ENCODE measurements around the gene RCCD1. TPM values are rescaled to one million over a fixed set of nuclear protein-coding genes. Genes with fewer than 3 reads are reported as not detected.
"Not testable (repeated sequence)": the region's sequence is repeated elsewhere in the genome, so short reads cannot be mapped to it uniquely, and the experiment has no call there.

Gene RCCD1
- total RNA-seq, 1 experiment from 2014 or later: not detected

DNA sequence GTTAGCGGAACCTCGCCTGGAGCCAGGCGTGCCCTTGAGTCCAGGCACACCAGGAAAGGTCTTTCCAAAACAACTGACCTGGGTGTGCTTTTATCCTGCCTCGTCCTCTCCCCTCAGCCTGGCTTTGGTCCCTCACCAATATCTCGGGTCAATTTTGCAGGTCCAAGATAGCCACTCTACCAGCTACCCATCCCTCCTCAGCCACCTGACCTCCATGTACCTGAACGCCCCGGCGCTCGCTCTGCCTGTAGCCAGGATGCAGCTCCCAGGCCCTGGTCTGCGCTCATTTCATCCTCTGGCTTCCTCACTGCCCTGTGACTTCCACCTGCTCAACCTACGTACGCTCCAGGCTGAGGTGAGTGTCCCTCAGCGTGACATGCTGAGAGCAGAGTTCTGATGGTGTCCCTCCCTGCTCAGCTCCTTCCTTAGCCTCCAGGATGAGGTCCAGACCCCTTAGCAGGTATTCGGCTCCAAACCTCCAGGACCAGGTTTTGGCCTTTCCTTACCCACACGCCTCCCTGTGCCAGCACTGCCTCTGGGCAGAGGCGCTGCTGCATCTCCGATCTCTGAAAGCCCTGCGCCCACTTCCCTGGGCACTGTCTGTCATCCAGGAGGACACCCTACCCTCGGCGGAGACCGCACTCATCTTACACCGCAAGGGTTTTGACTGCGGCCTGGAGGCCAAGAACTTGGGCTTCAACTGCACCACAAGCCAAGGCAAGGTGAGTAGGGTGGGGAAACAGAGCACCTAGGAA, 36.5 kb upstream of the RCCD1 start:
- DNase-seq (ENCODE audit: low spot score): no peak

DNA sequence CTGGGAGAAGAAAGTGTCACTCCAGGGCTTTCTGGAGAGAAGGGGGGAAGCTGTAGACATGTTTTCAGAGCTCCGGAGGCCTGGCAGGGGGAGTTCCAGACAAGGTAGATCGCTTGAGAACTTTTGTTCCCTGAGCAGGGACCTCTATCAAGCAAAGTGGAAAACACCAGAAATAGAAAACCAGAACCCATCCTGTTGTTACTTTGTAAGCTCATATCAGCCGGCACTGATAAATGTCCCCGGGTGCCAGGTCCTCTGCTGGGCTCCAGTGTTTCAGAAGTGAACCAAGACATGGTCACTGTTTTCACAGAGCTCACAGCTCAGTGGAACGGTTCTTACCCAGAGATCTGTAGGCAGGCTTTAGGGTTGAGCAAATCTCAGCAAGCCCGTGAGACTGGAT, 35.8 kb upstream of the RCCD1 start:
- no peak for DNase-seq (ENCODE audit: low spot score)

DNA sequence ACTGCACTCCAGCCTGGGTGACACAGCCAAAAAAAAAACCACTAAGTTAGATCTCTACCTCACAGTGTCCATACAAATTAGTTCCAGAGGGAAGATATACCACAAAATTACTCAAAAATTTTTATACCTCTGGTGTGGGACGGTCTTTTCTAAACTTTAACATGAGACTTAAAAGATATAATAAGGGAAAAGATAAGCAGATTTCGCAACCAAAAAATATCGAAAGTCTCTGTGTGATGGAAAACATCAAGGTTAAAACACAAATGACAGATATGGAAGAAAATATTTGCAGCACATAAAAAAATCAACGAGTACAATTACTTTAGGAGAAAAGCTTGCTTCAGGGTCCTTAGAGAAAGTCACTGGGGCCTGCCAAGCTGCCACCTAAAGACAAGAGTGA, 32.8 kb upstream of the RCCD1 start:
- no peak for DNase-seq (ENCODE audit: low spot score)

DNA sequence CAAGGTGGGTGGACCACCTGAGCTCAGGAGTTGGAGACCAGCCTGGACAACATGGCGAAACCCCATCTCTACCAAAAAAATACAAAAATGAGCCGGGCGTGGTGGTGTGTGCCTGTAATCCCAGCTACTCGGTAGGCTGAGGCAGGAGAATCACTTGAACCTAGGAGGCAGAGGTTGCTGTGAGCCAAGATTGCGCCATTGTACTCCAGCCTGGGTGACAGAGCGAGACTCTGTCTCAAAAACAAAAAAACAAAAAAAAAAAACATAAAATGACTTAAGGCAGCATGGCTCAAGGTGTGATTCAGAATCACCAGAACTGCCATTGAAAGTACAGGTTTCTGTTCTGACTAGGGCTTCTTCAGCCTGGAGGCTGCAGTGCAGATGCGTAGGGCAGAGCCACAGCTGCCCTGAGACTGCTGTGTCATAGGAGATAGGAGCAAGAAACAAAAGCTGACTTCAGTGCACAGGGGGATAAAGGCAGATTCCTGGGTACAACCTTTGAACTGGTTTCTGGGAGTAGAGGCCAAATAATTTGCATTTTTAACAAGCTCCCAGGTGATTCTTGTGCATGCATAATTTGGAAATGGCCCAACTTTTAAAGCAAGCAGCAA, 31.9 kb upstream of the RCCD1 start:
- DNase-seq (ENCODE audit: low spot score): not testable (repeated sequence)

DNA sequence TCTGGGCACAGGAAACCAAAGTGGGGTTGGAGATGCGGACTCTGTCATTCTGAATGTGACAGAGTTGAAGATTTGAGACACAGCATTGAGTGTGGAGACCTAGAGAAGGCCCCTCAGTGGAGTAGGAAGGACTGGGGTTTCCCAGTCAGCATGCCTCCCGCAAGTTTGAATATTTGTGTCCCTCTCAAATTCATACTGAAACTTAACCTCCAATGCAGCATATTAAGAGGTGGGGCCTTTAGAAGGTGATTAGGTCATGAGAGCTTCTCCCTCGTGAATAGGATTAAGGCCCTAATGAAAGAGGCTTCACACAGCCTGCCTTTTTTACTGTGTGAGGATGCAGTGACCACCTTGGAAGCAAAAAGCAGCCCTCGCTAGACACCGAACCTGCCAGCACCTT, 30.3 kb upstream of the RCCD1 start:
- no peak for DNase-seq (ENCODE audit: low spot score)

DNA sequence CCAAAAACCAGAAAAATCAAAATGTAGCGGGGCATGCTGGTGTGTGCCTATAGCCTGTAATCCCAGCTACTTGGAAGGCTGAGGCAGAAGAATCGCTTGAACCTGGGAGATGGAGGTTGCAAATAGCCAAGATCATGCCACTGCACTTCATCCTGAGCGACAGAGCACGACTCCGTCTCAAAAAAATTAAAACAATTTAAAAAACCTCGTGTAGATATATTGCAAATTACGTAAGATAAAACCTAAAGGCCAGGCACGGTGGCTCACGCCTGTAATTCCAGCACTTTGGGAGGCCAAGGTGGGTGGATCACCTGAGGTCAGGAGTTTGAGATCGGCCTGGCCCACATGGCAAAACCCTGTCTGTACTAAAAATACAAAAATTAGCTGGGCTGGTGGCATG, 27.9 kb upstream of the RCCD1 start:
- not testable (repeated sequence) for DNase-seq (ENCODE audit: low spot score)

DNA sequence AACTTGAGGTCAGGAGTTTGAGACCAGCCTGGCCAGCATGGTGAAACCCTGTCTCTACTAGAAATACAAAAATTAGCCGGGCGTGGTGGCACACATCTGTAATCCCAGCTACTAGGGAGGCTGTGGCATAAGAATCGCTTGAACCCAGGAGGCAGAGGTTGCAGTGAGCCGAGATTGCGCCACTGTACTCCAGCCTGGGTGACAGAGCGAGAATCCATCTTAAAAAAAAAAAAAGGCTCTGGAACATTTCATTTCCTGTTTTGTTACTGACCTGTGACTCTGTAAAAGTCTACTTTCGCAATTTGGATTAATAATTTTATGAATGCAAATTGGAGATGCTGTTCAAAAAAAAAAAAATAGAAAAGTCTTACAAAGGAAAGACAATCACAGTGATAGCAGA, 26.6 kb upstream of the RCCD1 start:
- DNase-seq (ENCODE audit: low spot score): not testable (repeated sequence)

DNA sequence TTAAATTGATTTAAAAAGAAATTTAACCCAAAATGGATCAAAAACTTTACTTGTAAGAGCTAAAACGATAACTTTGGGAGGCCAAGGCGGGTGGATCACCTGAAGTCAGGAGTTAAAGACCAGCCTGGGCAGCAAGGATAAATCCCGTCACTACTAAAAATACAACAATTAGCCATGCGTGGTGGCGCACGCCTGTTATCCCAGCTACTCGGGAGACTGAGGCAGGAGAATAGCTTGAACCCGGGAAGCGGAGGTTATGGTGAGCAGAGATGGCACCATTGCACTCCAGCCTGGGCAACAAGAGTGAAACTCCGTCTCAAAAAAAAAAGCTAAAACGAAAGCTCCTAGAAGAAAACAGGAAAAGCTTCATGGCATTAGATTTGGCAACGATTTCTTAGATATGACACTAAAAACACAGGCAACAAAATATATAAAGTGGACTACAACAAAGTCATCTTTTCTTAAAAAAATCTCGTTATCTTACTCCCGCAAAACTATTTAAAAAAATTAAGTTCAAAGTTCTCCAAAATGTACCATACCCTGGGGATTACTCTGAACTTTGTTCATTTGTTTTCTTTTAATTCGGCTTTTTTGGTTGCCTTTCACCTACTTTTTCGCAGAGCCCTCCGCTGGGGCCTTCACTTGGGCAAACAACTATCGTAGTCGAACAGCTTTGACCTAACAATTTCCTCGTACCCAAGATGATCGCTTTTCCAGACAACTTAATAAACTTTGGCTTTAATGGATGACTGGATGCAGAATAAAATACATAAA, 25.3 kb upstream of the RCCD1 start:
- no peak for DNase-seq (ENCODE audit: low spot score)

DNA sequence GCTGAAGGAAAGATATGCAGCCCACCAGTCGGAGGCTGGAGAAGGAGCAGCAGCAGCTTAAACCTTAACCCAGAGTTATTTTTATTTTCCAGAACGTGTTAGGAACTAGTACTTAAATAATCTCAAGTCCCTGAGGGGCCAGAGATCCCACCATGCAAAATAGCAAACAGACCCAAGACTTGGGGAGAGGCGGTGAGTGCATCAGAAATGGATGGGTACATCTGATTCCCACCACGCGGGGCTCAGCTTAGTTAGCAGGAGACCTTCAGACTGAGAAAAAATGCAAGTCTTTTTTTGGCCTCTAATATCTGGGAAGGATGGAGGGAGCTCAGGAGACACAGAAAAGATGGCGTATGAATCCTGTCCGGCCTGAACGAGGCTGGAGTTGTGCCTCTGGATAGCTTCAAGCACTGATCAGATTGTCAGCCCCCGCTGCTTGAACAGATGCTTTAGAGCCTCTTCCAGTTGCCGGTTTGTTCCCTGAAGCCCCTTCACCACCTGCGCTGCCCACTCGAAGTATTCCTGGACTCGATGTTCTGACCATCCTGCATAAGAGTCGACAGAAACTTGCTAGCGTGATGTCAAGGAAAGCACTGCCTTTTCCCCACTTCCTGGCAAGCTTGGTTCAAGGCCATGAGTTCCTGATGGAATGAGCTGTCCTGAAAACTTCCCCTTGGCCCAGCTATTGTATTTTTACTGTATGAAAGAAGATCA, 23.7 kb upstream of the RCCD1 start:
- no peak for DNase-seq (ENCODE audit: low spot score)

DNA sequence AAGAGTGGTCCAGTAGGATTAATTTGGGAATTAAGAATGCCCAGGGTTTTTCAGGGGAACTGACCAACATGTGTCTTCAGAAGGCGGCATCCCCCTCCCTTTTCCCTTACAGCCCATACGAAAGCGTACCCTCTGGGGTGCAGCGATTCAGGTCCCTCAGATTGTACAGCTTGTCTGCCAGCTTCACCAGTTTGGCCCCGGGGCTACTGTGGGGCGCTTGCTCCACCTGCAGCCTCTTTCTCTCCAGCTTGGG, 23.2 kb upstream of the RCCD1 start:
- DNase-seq (ENCODE audit: low spot score): no peak

DNA sequence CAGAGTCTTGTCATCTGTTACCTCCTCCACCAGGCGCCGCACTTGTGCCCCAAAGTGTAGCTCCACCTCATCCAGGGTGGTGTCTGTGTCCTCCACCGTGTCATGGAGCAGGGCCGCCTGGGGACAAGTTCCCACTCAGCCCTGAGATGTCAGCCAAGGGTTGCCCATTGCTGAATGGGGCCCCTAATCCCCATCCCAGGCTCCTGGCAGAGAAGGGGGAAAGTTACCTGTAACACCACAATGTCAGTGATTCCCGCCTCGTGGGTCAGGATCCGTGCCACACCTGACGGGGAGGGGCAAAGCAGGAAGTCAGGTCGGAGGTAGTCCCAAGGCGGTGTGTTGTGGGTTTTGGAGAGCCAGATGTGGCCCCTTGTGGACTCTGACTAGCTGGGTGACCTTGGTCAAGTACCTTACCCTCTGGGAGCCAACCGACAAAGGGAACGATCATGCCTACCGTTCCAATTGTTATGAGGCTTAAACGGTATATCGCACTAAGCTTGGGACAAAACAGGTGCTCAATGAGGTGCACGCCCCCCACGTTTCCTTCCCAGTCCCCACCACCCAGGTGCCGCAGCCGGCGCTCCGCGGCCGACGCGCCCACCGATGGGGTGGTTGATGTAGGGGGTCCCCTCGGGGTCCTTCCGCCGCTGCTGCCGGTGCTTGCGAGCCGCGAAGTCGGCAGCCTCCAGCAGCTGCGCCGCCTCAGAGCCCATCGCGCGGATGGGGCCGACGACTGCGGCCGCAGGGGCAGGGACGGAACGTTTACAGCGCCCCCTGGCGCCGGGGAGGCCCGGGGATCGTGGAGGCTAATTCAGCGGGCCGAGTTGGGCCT, 22.6 kb upstream of the RCCD1 start, which contains the start of gene HDDC3:
Gene HDDC3 (minus strand): TSS at position 722 of the 832 bp plus-strand sequence. CDS start 9 bp downstream, at position 713.
- DNase-seq (ENCODE audit: low spot score): peak; percentile 82

DNA sequence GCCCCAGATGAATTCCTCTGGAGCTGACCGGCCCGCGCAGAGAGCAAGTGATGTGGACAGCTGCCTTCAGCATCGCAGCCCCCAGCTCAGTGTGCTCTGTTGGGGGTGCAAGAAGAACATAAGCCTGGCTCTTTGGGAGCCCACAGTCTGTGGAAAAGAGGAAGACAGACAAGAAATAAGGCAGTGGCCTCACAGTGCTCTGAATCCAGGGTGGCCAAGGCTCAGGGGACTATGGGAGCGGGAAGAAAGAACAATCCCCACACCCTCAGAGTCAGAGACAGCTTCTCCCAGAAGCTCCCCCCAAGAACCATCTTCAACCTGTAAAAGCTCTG, 22.1 kb upstream of the RCCD1 start:
- DNase-seq (ENCODE audit: low spot score): no peak

DNA sequence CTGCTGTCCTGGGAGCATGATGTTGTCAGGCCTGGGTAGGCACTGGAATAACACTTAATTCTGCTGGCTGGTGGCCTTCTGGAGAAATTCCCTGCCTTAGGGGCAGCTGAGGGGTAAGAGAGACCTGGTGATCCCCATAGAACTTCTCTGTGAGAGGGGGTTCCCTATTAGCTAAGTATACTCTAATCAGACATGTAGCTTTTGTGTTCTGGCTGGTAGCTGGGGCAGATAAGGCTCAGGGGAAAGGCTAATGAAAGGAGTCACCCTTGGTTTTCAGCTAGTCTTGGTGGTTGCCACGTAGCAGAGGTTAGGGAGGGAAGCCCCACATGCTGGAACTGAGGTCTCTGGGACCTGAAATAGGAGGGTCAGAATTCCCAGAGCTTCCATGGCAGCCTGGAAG, 21.4 kb upstream of the RCCD1 start:
- DNase-seq (ENCODE audit: low spot score): no peak

DNA sequence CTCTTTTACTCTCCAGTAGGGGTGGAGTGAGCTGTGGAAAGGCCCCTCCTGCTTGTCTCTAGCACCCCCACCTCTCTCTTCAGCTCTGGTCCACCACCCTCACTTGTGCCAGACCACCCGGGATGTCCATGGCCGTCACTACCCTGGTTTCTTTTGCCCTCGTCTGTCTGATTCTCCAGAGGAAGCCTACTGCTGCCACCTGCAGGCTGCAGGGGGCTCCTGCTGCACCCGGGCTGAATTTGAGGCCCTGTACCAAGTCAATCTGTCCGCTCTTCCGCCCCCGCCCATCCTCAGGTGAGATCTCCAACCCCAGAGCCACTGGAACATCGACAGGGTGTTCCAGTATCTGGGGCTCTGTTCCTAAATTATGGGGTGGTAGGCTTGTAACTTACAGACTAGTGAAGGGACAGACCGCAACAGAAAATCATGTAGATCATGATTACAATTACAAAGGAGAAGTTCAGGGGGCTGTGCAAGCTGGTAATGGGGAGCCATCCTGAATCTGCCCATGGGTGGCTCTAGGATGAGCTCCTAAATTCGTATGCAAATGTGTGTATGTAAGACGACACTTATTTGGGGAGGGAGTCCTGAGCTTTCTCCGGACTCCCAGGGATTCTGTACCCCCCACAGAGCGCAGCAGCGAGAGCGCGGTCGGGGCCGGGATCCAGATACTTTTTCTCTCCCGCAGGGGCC, 20.3 kb upstream of the RCCD1 start:
- DNase-seq (ENCODE audit: low spot score): peak; percentile 76

DNA sequence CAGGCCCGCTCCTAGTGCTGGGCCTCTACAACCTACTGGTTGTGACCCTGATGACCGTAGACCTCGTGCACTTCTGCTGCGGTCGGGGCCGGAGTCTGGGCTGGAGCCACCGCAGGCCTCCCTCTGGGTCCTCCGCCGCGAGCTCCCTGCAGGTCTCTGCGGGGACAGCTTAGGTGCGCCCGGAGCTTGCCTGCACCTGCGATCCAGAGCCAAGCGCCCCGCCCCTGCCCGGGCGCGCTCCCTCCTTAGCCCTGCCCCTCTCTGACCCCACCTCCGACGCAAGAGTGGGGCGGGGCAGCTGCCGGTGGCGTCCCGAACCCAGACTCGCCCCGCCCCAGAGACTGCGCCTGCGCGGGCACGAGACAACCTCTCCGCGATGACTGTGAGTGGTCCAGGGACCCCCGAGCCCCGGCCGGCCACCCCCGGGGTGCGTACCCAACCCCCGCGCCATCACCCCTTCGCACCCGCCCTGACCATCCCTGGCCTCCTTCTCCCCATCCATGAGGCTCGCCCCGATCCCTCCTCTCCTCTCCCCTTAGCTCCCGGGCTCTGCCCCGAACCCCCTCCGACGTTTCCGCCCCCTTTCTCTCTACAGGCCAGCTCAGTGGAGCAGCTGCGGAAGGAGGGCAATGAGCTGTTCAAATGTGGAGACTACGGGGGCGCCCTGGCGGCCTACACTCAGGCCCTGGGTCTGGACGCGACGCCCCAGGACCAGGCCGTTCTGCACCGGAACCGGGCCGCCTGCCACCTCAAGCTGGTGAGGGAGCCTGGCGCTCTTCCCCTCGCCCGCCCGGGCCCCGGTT, 19.5 kb upstream of the RCCD1 start, which contains the start of gene UNC45A:
Gene UNC45A (plus strand): TSS at position 337 of the 803 bp plus-strand sequence. CDS start 40 bp downstream, at position 377.
- DNase-seq (ENCODE audit: low spot score): peak; percentile 69

DNA sequence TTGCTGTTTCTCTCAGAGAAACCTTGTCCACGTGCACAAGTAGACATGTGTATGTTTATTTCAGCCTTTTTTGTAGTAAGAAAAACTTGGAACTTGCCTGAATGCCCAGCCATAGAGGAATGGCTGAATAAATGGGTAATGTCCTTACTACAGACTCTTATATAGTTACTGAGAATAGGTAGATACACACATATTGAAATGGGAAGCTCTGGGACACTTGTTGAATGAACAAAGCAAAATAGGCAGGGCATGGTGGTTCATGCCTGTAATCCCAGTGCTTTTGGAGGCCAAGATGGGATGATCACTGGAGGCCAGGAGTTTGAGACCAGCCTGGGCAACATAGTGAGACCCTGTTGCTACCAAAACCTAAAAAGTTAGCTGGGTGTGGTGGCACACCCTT, 17.9 kb upstream of the RCCD1 start:
- DNase-seq (ENCODE audit: low spot score): no peak

DNA sequence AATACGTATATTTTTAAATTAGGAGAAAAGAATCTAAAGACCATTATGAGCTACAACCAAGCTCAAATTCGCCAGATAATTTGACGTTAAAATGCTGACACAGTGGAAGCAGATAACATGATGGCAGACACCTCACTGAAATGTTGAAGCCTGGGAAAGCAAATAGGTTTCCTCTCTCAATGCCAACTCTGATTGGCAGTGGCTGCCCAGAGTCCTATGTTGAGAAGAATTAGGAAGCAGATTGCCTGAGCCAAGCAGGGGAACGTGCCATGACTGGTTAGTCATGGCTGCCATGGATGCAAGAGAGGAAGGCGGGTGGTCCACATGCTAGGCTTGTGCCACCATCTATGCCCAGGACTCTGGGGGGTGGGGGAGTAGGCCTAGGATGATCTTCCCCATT, 16.4 kb upstream of the RCCD1 start:
- no peak for DNase-seq (ENCODE audit: low spot score)

DNA sequence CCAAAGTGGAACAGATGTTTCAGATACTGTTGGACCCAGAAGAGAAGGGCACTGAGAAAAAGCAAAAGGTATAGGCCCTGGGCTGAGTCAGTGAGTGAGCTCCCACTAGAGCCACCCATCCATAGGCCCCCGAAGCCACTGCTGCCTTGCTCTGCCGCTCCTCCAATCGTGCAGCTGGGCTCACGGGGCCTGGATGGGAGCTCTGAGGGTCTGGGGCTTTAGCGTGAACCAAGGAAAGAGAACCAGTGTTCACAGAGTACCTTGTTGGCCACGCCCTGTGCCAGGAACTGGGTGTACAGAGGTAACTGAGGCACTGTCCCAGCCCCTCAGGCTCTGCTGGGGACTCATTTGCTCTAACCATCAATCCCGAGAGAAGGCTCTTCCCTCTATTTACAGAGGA, 14.9 kb upstream of the RCCD1 start:
- no peak for DNase-seq (ENCODE audit: low spot score)

DNA sequence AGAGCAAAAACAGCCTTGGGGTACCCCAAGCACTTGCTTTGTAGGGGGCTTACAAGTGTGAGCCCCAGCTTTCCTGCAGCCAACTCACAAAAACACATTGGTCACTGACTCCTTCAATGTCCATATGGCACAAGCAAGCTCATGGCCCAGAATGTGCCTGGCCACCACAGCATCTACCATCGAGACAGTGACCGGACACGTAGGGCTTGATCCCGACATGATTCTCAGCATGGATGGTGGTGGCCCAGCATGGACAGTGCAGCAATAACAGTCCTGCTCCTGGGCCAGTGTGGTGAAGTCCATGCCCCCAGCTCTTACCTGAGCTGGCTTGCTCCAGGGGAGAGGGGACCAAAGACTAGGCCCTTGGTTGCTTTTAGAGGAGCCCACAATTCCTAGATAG, 13.6 kb upstream of the RCCD1 start:
- DNase-seq (ENCODE audit: low spot score): no peak
